ENCODE results near the gene CISD2. TPM values are rescaled to one million over a fixed set of nuclear protein-coding genes. Genes with fewer than 3 reads are reported as not detected.
"Not testable (repeated sequence)": the region's sequence is repeated elsewhere in the genome, so short reads cannot be mapped to it uniquely, and the experiment has no call there.

Gene CISD2
- total RNA-seq, 1 donor from 2014 or later: 41.2 TPM

- H3K36me3 Mint-ChIP-seq (ENCODE audit: low read depth): peaks cover 16% of the 10 kb centered on the region
- H3K4me1 Mint-ChIP-seq (ENCODE audit: low read depth); H3K9me3 Mint-ChIP-seq; H3K27me3 Mint-ChIP-seq (ENCODE audit: insufficient read depth); intact Hi-C loops (cut with micrococcal nuclease); H3K27ac Mint-ChIP-seq; H3K4me3 Mint-ChIP-seq; DNase-seq (ENCODE audit: low spot score): not testable (repeated sequence)
These were observed 19.8 kb downstream of the CISD2 start for GRCh38 chr4:102888570-102888969.

DNA sequence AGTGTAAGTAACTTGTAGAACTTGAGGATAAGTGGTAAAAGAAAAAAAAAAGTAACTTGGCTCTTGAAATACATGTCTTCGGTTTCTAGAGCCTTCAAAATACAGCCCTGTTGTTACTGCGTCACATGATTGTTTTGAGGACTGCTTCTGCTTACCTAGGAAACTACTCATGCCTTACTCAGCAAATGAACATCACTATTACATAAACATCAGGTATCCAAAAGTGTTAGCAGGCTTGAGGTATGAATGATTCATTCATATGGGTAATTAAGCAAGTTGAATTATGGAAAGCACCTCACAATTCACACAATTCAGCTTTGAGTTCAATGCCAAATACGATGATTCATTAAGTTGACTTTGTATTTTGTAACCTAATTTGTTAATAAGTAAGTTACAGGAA, 21.1 kb downstream of the CISD2 start:
- H3K4me3 Mint-ChIP-seq; H3K27me3 Mint-ChIP-seq (ENCODE audit: insufficient read depth); H3K4me1 Mint-ChIP-seq (ENCODE audit: low read depth); H3K9me3 Mint-ChIP-seq; intact Hi-C loops (cut with micrococcal nuclease); H3K27ac Mint-ChIP-seq; DNase-seq (ENCODE audit: low spot score): not testable (repeated sequence)
- H3K36me3 Mint-ChIP-seq (ENCODE audit: low read depth): peaks cover 15% of the 10 kb centered on the region

GRCh38 chr4:102896547-102896946, 27.8 kb downstream of the CISD2 start:
- H3K4me3 Mint-ChIP-seq; H3K27me3 Mint-ChIP-seq (ENCODE audit: insufficient read depth); H3K4me1 Mint-ChIP-seq (ENCODE audit: low read depth); DNase-seq (ENCODE audit: low spot score); intact Hi-C loops (cut with micrococcal nuclease); H3K9me3 Mint-ChIP-seq; H3K36me3 Mint-ChIP-seq (ENCODE audit: low read depth); H3K27ac Mint-ChIP-seq: not testable (repeated sequence)

- H3K27ac Mint-ChIP-seq; intact Hi-C loops (cut with micrococcal nuclease); DNase-seq (ENCODE audit: low spot score); H3K9me3 Mint-ChIP-seq; H3K4me1 Mint-ChIP-seq (ENCODE audit: low read depth); H3K27me3 Mint-ChIP-seq (ENCODE audit: insufficient read depth); H3K4me3 Mint-ChIP-seq; H3K36me3 Mint-ChIP-seq (ENCODE audit: low read depth): not testable (repeated sequence)
These were observed 28.8 kb downstream of the CISD2 start for GRCh38 chr4:102897610-102898009.

- Mint-ChIP-seq H3K27ac (no peak overlapping the region), H3K36me3 (ENCODE audit: low read depth) (no peaks in the 10 kb centered on the region), H3K4me3 (no peak overlapping the region), H3K9me3 (no peaks in the 10 kb centered on the region), H3K27me3 (ENCODE audit: insufficient read depth) (peaks cover 2% of the 10 kb centered on the region), H3K4me1 (ENCODE audit: low read depth) (no peaks in the 10 kb centered on the region)
- DNase-seq (ENCODE audit: low spot score): no peak
- intact Hi-C loops (cut with micrococcal nuclease): no loop called here
These were observed 33.0 kb downstream of the CISD2 start for GRCh38 chr4:102901804-102902203.

- Mint-ChIP-seq H3K4me3 (no peak overlapping the region), H3K36me3 (ENCODE audit: low read depth) (peaks cover 5% of the 10 kb centered on the region), H3K4me1 (ENCODE audit: low read depth) (no peaks in the 10 kb centered on the region), H3K9me3 (peaks cover 25% of the 10 kb centered on the region), H3K27me3 (ENCODE audit: insufficient read depth) (peaks cover 4% of the 10 kb centered on the region), H3K27ac (no peak overlapping the region)
- intact Hi-C loops (cut with micrococcal nuclease): no loop called here
- DNase-seq (ENCODE audit: low spot score): no peak
These were observed 50.1 kb downstream of the CISD2 start for GRCh38 chr4:102918859-102919258.

- H3K27ac Mint-ChIP-seq; intact Hi-C loops (cut with micrococcal nuclease); H3K4me1 Mint-ChIP-seq (ENCODE audit: low read depth); H3K36me3 Mint-ChIP-seq (ENCODE audit: low read depth); H3K4me3 Mint-ChIP-seq; DNase-seq (ENCODE audit: low spot score); H3K27me3 Mint-ChIP-seq (ENCODE audit: insufficient read depth): not testable (repeated sequence)
- H3K9me3 Mint-ChIP-seq: peaks cover 21% of the 10 kb centered on the region
These were observed 50.9 kb downstream of the CISD2 start for GRCh38 chr4:102919697-102920096.

- Mint-ChIP-seq H3K4me1 (ENCODE audit: low read depth) (no peaks in the 10 kb centered on the region), H3K27ac (no peak overlapping the region)
These were observed 66.9 kb downstream of the CISD2 start for GRCh38 chr4:102935716-102936115.

DNA sequence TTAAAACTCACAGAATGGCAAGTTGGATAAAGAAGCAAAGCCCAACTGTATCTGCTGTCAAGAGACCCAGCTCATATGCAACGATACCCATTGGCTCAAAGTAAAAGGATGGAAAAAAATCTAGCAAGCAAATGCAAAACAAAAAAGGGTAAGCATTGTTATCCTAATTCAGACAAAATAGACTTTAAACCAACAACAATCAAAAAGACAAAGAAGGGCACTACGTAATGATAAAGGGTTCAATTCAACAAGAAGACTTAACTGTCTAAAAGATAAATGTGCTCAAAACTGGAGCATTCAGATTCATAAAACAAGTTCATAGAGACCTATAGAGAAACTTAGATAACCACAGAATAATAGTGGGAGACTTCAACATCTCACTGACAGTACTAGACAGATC, 69.3 kb downstream of the CISD2 start:
- H3K27ac Mint-ChIP-seq; H3K4me3 Mint-ChIP-seq; H3K27me3 Mint-ChIP-seq (ENCODE audit: insufficient read depth); H3K4me1 Mint-ChIP-seq (ENCODE audit: low read depth); intact Hi-C loops (cut with micrococcal nuclease); H3K36me3 Mint-ChIP-seq (ENCODE audit: low read depth); DNase-seq (ENCODE audit: low spot score): not testable (repeated sequence)
- H3K9me3 Mint-ChIP-seq: peaks cover 12% of the 10 kb centered on the region

More at GRCh38 chr4:102935716-102936115, 66.9 kb downstream of the CISD2 start:
- peaks cover 6% of the 10 kb centered on the region for H3K27me3 Mint-ChIP-seq (ENCODE audit: insufficient read depth)
- H3K36me3 Mint-ChIP-seq (ENCODE audit: low read depth): no peaks in the 10 kb centered on the region
- no peak for DNase-seq (ENCODE audit: low spot score)
- intact Hi-C loops (cut with micrococcal nuclease): no loop called here
- no peak overlapping the region for H3K4me3 Mint-ChIP-seq
- H3K9me3 Mint-ChIP-seq: peaks cover 7% of the 10 kb centered on the region

Other genes starting within 250 kb of the CISD2 start
- gene MANBA, start 108.0 kb upstream of the CISD2 start, total RNA-seq: 7.5 and 8.0 TPM in 2 replicates
- 480 and 507 TPM in 2 replicates for gene UBE2D3, start 41.4 kb upstream of the CISD2 start, total RNA-seq
- 0.51 and 0.52 TPM in 2 replicates for gene SLC9B1, start 150.7 kb downstream of the CISD2 start, total RNA-seq
- gene SLC9B2, start 207.8 kb downstream of the CISD2 start, total RNA-seq: 34.7 and 36.9 TPM in 2 replicates
- 9.1 and 11.0 TPM in 2 replicates for gene BDH2, start 230.8 kb downstream of the CISD2 start, total RNA-seq